H4 (cell line): ENCODE data around the gene SBNO1. TPM values are rescaled to one million over a fixed set of nuclear protein-coding genes. Genes with fewer than 3 reads are reported as not detected.
"Not testable (repeated sequence)": the region's sequence is repeated elsewhere in the genome, so short reads cannot be mapped to it uniquely, and the experiment has no call there.

Experiments
- DNase-seq: peaks from one replicate; pipeline ENCODE4 v3.0.0-alpha.2; 2015; ENCODE audit warnings: low spot score
- total RNA-seq: library from RNA; depleted of rRNA; stranded (reverse); fragments of >200 nt; shearing (Covaris generic); gene quantifications from 2 replicates; pipeline ENCODE4 v1.2.3, GENCODE V29; 2014; rRNA removed

SBNO1 gene
- total RNA-seq, 1 experiment from 2014 or later = 19.7 TPM

- DNase-seq = not testable (repeated sequence)
These were observed 115.5 kb downstream of the SBNO1 start for GRCh38 chr12:123248996-123249741.

- not testable (repeated sequence) for DNase-seq
These were observed 116.5 kb downstream of the SBNO1 start for GRCh38 chr12:123248129-123248528.

- DNase-seq = no peak
These were observed 119.0 kb downstream of the SBNO1 start for GRCh38 chr12:123245678-123246077.

GRCh38 chr12:123243671-123244262 is 120.9 kb downstream of the SBNO1 start:
- no peak for DNase-seq

GRCh38 chr12:123242116-123242904 is 122.3 kb downstream of the SBNO1 start:
- no peak for DNase-seq

Other genes with a start within 250 kb of the SBNO1 start
- 2.0 and 3.3 TPM in 2 replicates for gene PITPNM2, start 213.8 kb downstream of the SBNO1 start, total RNA-seq
- 61.8 and 71.1 TPM in 2 replicates for gene MPHOSPH9, start 131.7 kb downstream of the SBNO1 start, total RNA-seq
- 15.3 and 23.8 TPM in 2 replicates for gene MTRFR, start 131.4 kb downstream of the SBNO1 start, total RNA-seq
- 287 and 344 TPM in 2 replicates for gene CDK2AP1, start 93.0 kb downstream of the SBNO1 start, total RNA-seq
- gene KMT5A, start 19.3 kb upstream of the SBNO1 start, total RNA-seq = 28.4 and 34.0 TPM in 2 replicates
- 3.2 and 3.5 TPM in 2 replicates for gene RILPL2, start 71.8 kb upstream of the SBNO1 start, total RNA-seq
- 8.4 and 16.9 TPM in 2 replicates for gene SNRNP35, start 93.3 kb upstream of the SBNO1 start, total RNA-seq
- 5.0 and 10.8 TPM in 2 replicates for gene RILPL1, start 168.9 kb upstream of the SBNO1 start, total RNA-seq
- 286 and 304 TPM in 2 replicates for gene TMED2, start 219.7 kb upstream of the SBNO1 start, total RNA-seq
- 16.1 and 24.8 TPM in 2 replicates for gene DDX55, start 237.3 kb upstream of the SBNO1 start, total RNA-seq